ENCODE results near the gene EIF5A2.
"Not testable (repeated sequence)": the region's sequence is repeated elsewhere in the genome, so short reads cannot be mapped to it uniquely, and the experiment has no call there.

The EIF5A2 gene

GRCh38 chr3:170914690-170915089 is 6.3 kb upstream of the EIF5A2 start:
- no peak overlapping the region for H3K27ac ChIP-seq (ENCODE audit: low read depth, low read length)
- WGBS, result 77% methylated on average over 1 of the region's 1 CpG
- peaks cover 7% of the 10 kb centered on the region; the same call in 1 of the 2 replicates for H3K4me1 ChIP-seq (ENCODE audit: insufficient read depth, low read length)
- H3K9me3 ChIP-seq (ENCODE audit: insufficient read depth, low read depth, low read length), result peaks cover 35% of the 10 kb centered on the region
- H3K4me3 ChIP-seq (ENCODE audit: low read length), result no peak overlapping the region
- no peak overlapping the region for H3K9ac ChIP-seq (ENCODE audit: low read depth, low read length)
- no peaks in the 10 kb centered on the region for H3K27me3 ChIP-seq (ENCODE audit: insufficient read depth, low read length)
- H3K36me3 ChIP-seq (ENCODE audit: insufficient read depth, low read length), result no peaks in the 10 kb centered on the region

- peaks cover 7% of the 10 kb centered on the region; the same call in 1 of the 2 replicates for H3K4me1 ChIP-seq (ENCODE audit: insufficient read depth, low read length)
- peaks cover 3% of the 10 kb centered on the region for H3K27me3 ChIP-seq (ENCODE audit: insufficient read depth, low read length)
- no peak overlapping the region for H3K27ac ChIP-seq (ENCODE audit: low read depth, low read length)
- peaks cover 39% of the 10 kb centered on the region for H3K9me3 ChIP-seq (ENCODE audit: insufficient read depth, low read depth, low read length)
- WGBS, result 98% methylated on average over 4 of the region's 5 CpGs
- H3K4me3 ChIP-seq (ENCODE audit: low read length), result no peak overlapping the region
- H3K36me3 ChIP-seq (ENCODE audit: insufficient read depth, low read length), result no peaks in the 10 kb centered on the region
- H3K9ac ChIP-seq (ENCODE audit: low read depth, low read length), result no peak overlapping the region
Observed at GRCh38 chr3:170914212-170914611, 5.8 kb upstream of the EIF5A2 start.

GRCh38 chr3:170911051-170911450 is 2.6 kb upstream of the EIF5A2 start:
- Histone ChIP-seq H3K4me1 (ENCODE audit: insufficient read depth, low read length) (peaks cover 7% of the 10 kb centered on the region; the same call in 1 of the 2 replicates), H3K4me3 (ENCODE audit: low read length) (no peak overlapping the region), H3K9ac (ENCODE audit: low read depth, low read length) (no peak overlapping the region), H3K9me3 (ENCODE audit: insufficient read depth, low read depth, low read length) (peaks cover 21% of the 10 kb centered on the region), H3K27me3 (ENCODE audit: insufficient read depth, low read length) (peaks cover 32% of the 10 kb centered on the region), H3K27ac (ENCODE audit: low read depth, low read length) (no peak overlapping the region), H3K36me3 (ENCODE audit: insufficient read depth, low read length) (no peaks in the 10 kb centered on the region)
- WGBS, result 93% methylated on average over 3 of the region's 3 CpGs

- H3K9ac ChIP-seq (ENCODE audit: low read depth, low read length), result no peak overlapping the region
- H3K4me1 ChIP-seq (ENCODE audit: insufficient read depth, low read length), result peaks cover 7% of the 10 kb centered on the region; the same call in 1 of the 2 replicates
- no peak overlapping the region for H3K4me3 ChIP-seq (ENCODE audit: low read length)
- no peak overlapping the region for H3K27ac ChIP-seq (ENCODE audit: low read depth, low read length)
- H3K9me3 ChIP-seq (ENCODE audit: insufficient read depth, low read depth, low read length), result peaks cover 19% of the 10 kb centered on the region
- no peaks in the 10 kb centered on the region for H3K36me3 ChIP-seq (ENCODE audit: insufficient read depth, low read length)
- H3K27me3 ChIP-seq (ENCODE audit: insufficient read depth, low read length), result peaks cover 32% of the 10 kb centered on the region
Observed at GRCh38 chr3:170910542-170910941, 2.1 kb upstream of the EIF5A2 start.

GRCh38 chr3:170909129-170909903 is 879 bp upstream of the EIF5A2 start:
- no peaks in the 10 kb centered on the region for H3K36me3 ChIP-seq (ENCODE audit: insufficient read depth, low read length)
- 0 out of 2 replicates have a peak, but pooled peaks cover 7% of the 10 kb centered on the region for H3K4me1 ChIP-seq (ENCODE audit: insufficient read depth, low read length)
- no peak overlapping the region for H3K27ac ChIP-seq (ENCODE audit: low read depth, low read length)
- H3K27me3 ChIP-seq (ENCODE audit: insufficient read depth, low read length), result peaks cover 32% of the 10 kb centered on the region
- H3K9me3 ChIP-seq (ENCODE audit: insufficient read depth, low read depth, low read length), result peaks cover 18% of the 10 kb centered on the region
- no peak overlapping the region for H3K4me3 ChIP-seq (ENCODE audit: low read length)
- no peak overlapping the region for H3K9ac ChIP-seq (ENCODE audit: low read depth, low read length)
- 98% methylated on average over 14 of the region's 17 CpGs for WGBS

DNA sequence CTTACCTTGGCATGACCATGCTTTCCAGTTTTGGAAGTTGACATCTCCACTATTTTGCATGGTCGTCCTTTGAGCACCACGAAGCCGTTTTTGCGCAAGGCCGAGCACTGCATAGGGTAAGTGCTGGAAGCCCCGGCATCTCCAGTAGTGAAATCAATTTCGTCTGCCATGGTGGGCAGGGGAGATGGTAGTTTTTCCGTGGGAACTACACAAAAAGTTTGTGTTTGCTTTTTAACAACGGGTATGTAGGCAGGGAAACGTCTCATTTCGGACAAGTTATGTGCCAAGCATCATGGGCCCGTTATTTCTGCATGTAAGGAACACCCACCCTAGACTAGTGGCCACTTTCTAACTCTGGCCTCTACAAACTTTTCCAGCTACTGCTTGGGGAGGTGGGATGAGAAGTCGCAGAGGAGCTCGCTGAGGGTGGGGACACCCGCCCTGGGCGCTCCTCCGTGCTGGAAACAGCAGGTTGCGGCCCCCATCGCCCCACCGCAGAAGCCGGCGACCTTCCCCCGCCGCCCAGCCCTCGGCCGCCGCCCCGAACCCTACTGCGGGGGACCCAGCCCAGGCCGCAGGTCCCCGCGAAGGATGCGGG is 701 bp downstream of the EIF5A2 start:
- 3% methylated on average over 33 of the region's 33 CpGs for WGBS
- Histone ChIP-seq H3K9ac (ENCODE audit: low read depth, low read length) (peak overlapping the region; percentile 69; the same call in 1 of the 2 replicates), H3K4me1 (ENCODE audit: insufficient read depth, low read length) (no peaks in the 10 kb centered on the region), H3K4me3 (ENCODE audit: low read length) (peak overlapping the region; percentile 65), H3K27me3 (ENCODE audit: insufficient read depth, low read length) (peaks cover 32% of the 10 kb centered on the region), H3K9me3 (ENCODE audit: insufficient read depth, low read depth, low read length) (peaks cover 18% of the 10 kb centered on the region), H3K36me3 (ENCODE audit: insufficient read depth, low read length) (no peaks in the 10 kb centered on the region), H3K27ac (ENCODE audit: low read depth, low read length) (no peak overlapping the region)

DNA sequence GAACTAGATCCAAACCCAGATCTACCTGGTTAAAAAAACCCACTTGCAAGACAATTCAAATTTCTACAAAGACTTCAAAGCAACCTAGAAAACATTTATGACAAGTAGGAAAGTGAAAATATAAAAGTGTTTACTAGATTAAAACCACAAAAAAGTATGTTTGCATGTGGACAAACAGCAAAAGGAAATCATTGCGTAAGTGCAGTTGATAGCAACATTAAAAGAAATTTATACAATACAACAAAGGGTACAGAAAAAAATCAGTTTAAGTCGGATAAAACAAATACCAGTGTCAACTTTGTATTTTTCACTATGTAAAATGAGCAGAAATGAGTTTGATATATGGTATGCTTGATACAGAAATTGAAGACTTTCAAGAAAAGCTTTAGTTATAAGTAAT is 2.6 kb downstream of the EIF5A2 start:
- WGBS, result 100% methylated on average over 2 of the region's 2 CpGs

GRCh38 chr3:170903123-170903522 is 5.3 kb downstream of the EIF5A2 start:
- H3K27me3 ChIP-seq (ENCODE audit: insufficient read depth, low read length), result peaks cover 21% of the 10 kb centered on the region
- H3K9me3 ChIP-seq (ENCODE audit: insufficient read depth, low read depth, low read length), result no peaks in the 10 kb centered on the region
- no peaks in the 10 kb centered on the region for H3K36me3 ChIP-seq (ENCODE audit: insufficient read depth, low read length)
- 94% methylated on average over 3 of the region's 3 CpGs for WGBS
- no peak overlapping the region for H3K27ac ChIP-seq (ENCODE audit: low read depth, low read length)
- H3K4me1 ChIP-seq (ENCODE audit: insufficient read depth, low read length), result no peaks in the 10 kb centered on the region
- no peak overlapping the region for H3K4me3 ChIP-seq (ENCODE audit: low read length)
- no peak overlapping the region for H3K9ac ChIP-seq (ENCODE audit: low read depth, low read length)

More for the DNA sequence above, 2.6 kb downstream of the EIF5A2 start:
- Histone ChIP-seq H3K4me1 (ENCODE audit: insufficient read depth, low read length) (no peaks in the 10 kb centered on the region), H3K27ac (ENCODE audit: low read depth, low read length) (no peak overlapping the region), H3K27me3 (ENCODE audit: insufficient read depth, low read length) (peaks cover 32% of the 10 kb centered on the region), H3K9ac (ENCODE audit: low read depth, low read length) (no peak overlapping the region), H3K36me3 (ENCODE audit: insufficient read depth, low read length) (no peaks in the 10 kb centered on the region), H3K4me3 (ENCODE audit: low read length) (no peak overlapping the region), H3K9me3 (ENCODE audit: insufficient read depth, low read depth, low read length) (peaks cover 16% of the 10 kb centered on the region)

GRCh38 chr3:170899455-170899854 is 9.0 kb downstream of the EIF5A2 start:
- Histone ChIP-seq H3K4me1 (ENCODE audit: insufficient read depth, low read length) (no peaks in the 10 kb centered on the region), H3K27me3 (ENCODE audit: insufficient read depth, low read length) (no peaks in the 10 kb centered on the region), H3K27ac (ENCODE audit: low read depth, low read length) (no peak overlapping the region), H3K4me3 (ENCODE audit: low read length) (no peak overlapping the region), H3K9ac (ENCODE audit: low read depth, low read length) (no peak overlapping the region), H3K9me3 (ENCODE audit: insufficient read depth, low read depth, low read length) (no peaks in the 10 kb centered on the region), H3K36me3 (ENCODE audit: insufficient read depth, low read length) (no peaks in the 10 kb centered on the region)
- WGBS, result 86% methylated on average over 1 of the region's 1 CpG

- Histone ChIP-seq H3K27me3 (ENCODE audit: insufficient read depth, low read length) (no peaks in the 10 kb centered on the region), H3K9ac (ENCODE audit: low read depth, low read length) (no peak overlapping the region), H3K4me3 (ENCODE audit: low read length) (no peak overlapping the region), H3K4me1 (ENCODE audit: insufficient read depth, low read length) (no peaks in the 10 kb centered on the region), H3K9me3 (ENCODE audit: insufficient read depth, low read depth, low read length) (no peaks in the 10 kb centered on the region), H3K36me3 (ENCODE audit: insufficient read depth, low read length) (no peaks in the 10 kb centered on the region), H3K27ac (ENCODE audit: low read depth, low read length) (no peak overlapping the region)
- 97% methylated on average over 2 of the region's 2 CpGs for WGBS
Observed at GRCh38 chr3:170897978-170898377, 10.5 kb downstream of the EIF5A2 start.

DNA sequence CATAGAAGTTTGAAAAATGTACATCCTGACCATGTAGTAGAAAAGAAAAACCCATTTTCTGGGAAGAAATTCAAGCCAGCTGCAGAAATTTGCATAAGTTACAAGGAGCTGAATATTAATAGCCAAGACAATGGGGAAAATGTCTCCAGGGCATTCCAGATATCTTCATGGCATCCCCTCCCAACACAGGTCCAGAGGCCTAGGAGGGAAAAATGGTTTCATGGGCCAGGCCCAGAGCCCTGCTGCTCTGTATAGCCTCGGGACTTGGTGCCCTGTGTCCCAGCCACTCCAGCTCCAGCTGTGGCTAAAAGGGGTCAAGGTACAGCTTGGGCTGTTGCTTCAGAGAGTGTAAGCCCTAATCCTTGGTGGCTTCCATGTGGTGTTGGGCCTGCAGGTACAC is 11.2 kb downstream of the EIF5A2 start:
- not testable (repeated sequence) for H3K36me3 ChIP-seq (ENCODE audit: insufficient read depth, low read length); H3K9me3 ChIP-seq (ENCODE audit: insufficient read depth, low read depth, low read length); H3K4me1 ChIP-seq (ENCODE audit: insufficient read depth, low read length); H3K27ac ChIP-seq (ENCODE audit: low read depth, low read length); H3K9ac ChIP-seq (ENCODE audit: low read depth, low read length); H3K27me3 ChIP-seq (ENCODE audit: insufficient read depth, low read length); H3K4me3 ChIP-seq (ENCODE audit: low read length)
- 85% methylated on average over 1 of the region's 1 CpG for WGBS

All from HUES64 (cell line).